Measurements from ENCODE around the gene HLA-DOA.

GRCh38 chr6:32954986-32955802, 54.2 kb downstream of the HLA-DOA start:
- TF ChIP-seq CTCF (IDR thresholded peaks at IDR 0.05) (peak in 6 of 7 experiments; percentile 20 to 62 (median 54)), POLR2A (IDR thresholded peaks at IDR 0.05) (no peak)

Data from body of pancreas (tissue), 4 donors.